Epithelial cell of proximal tubule (primary cell): ENCODE measurements around the gene OSBPL5. TPM values are rescaled to one million over a fixed set of nuclear protein-coding genes. Genes with fewer than 3 reads are reported as not detected.

ENCODE experiments used
- DNase-seq: peaks from one replicate; pipeline ENCODE4 v3.0.0-alpha.2; 2011; ENCODE audit warnings: low read depth
- H3K4me3 ChIP-seq: 2 replicates; pipeline ENCODE4 v1.5.1; 2011; ENCODE audit warnings: low read depth, mild to moderate bottlenecking, low read length
- CTCF ChIP-seq: conservative IDR thresholded peaks from 2 replicates; pipeline ENCODE4 v1.5.1; 2012; ENCODE audit warnings: low read depth, mild to moderate bottlenecking, low read length
- total RNA-seq: library from RNA; depleted of rRNA; stranded (reverse); fragments of >200 nt; gene quantifications from 2 replicates; pipeline ENCODE4 v1.2.3, GENCODE V29; 2015

OSBPL5 gene
- total RNA-seq, 1 donor from 2014 or later, result 25.3 TPM

- no peak for TF ChIP-seq CTCF
- no peak overlapping the region for H3K4me3 ChIP-seq
- no peak for DNase-seq
Measured at GRCh38 chr11:3043315-3043871, 121.7 kb downstream of the OSBPL5 start.

GRCh38 chr11:3042496-3043314 is 122.4 kb downstream of the OSBPL5 start:
- DNase-seq, result no peak
- no peak for TF ChIP-seq CTCF
- no peak overlapping the region for H3K4me3 ChIP-seq

- DNase-seq, result no peak
- no peak for TF ChIP-seq CTCF
- H3K4me3 ChIP-seq, result no peak overlapping the region
Measured at GRCh38 chr11:3041699-3042441, 123.2 kb downstream of the OSBPL5 start.

- DNase-seq, result no peak
- H3K4me3 ChIP-seq, result no peak overlapping the region
- no peak for TF ChIP-seq CTCF
Measured at GRCh38 chr11:3040881-3041280, 124.2 kb downstream of the OSBPL5 start.

- H3K4me3 ChIP-seq, result no peak overlapping the region
- no peak for DNase-seq
- TF ChIP-seq CTCF, result no peak
Measured at GRCh38 chr11:3037945-3038271, 127.2 kb downstream of the OSBPL5 start.

Other genes starting within 250 kb of the OSBPL5 start
- gene PHLDA2, start 235.9 kb downstream of the OSBPL5 start, total RNA-seq, result 63.1 and 97.2 TPM in 2 replicates
- gene NAP1L4, start 173.0 kb downstream of the OSBPL5 start, total RNA-seq, result 121 and 156 TPM in 2 replicates
- 32.9 and 61.6 TPM in 2 replicates for gene CARS1, start 107.9 kb downstream of the OSBPL5 start, total RNA-seq
- not detected in 2 replicates for gene MRGPRG, start 53.5 kb upstream of the OSBPL5 start, total RNA-seq
- gene MRGPRE, start 67.1 kb upstream of the OSBPL5 start, total RNA-seq, result not detected in 2 replicates
- 26.3 and 37.2 TPM in 2 replicates for gene ZNF195, start 213.8 kb upstream of the OSBPL5 start, total RNA-seq